Right renal pelvis (tissue), 4 donors: ENCODE results near the gene LAMC1. TPM values are rescaled to one million over a fixed set of nuclear protein-coding genes. Genes with fewer than 3 reads are reported as not detected.

ENCODE experiments used
- DNase-seq, 4 donors: peaks; one replicate each; pipeline ENCODE4 v3.0.0-alpha.2; 2013; ENCODE audit warnings: low read depth in 4 of 4, low spot score in 3 of 4, missing footprints in 1 of 4
- polyA plus RNA-seq, 4 donors: library from polyadenylated mRNA; unstranded; fragments of 120-200 nt; gene quantifications; one replicate each; pipeline ENCODE4 v1.2.1, GENCODE V29; 2013; ENCODE audit not compliant: insufficient read length in 4 of 4

Gene LAMC1
- polyA plus RNA-seq, 4 donors, result 269 to 303 (median 287) TPM

DNA sequence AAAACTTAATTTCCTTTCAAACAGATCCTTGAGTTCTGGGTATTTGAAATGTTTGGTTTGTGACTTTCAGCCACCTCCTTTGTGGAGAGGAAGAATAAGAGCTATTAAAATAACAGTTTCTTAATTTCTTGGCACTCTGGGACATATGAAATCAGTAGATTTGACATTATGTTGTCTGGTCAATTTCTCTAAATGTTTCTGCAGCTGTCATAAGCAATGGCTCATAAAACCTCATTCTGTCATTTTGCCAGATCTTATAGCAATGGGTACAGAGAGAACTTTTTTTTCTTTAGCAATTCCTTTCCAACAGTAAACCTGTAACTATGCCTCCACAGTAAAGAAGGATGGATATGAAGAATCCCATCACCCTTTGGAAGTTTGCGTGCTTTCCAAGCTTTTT, 52.6 kb downstream of the LAMC1 start:
- no peak for DNase-seq

DNA sequence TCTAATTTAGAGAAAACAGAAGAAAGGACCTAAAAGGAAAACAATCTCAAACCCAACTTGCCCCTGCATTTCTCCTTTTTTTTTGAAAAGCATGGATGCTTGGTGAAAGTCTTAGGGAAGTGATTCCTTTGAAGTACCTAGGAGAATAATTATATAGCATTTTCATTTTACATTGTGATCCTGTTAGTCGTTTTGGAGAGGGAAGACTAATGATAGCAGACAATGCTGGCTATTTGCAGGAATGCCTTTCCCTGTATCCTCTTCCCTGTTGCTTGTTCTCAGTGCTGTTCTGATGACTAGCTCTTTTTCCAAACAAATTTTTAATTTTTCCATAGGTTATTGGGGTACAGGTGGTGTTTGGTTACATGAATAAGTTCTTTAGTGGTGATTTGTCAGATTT, 53.9 kb downstream of the LAMC1 start:
- no peak for DNase-seq

DNA sequence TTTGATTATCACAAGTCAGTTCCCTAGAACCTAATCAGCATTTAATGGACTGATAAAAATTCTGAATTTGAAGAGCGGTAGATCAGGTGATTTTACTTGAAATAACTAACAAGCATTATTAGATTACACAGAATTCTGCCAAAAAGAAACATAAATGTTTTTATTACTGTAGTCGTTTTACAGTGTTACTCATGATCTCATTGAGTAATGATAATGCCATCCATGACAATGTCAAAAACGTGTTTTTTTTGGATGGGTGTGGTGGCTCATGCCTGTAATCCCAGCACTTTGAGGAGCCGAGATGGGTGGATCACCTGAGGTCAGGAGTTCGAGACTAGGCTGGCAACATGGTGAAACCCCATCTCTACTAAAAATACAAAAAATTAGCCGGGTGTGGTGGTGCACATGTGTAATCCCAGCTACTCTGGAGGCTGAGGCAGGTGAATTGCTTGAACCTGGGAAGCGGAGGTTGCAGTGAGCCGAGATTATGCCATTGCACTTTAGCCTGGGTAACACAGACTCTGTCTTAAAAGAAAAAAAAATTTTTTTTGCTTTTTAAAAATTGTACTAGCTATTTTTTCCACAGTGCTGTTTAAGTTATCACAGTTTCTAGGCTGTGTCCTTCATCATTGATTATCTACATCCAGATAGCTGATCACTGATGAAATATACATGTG, 56.6 kb downstream of the LAMC1 start:
- DNase-seq, result no peak

DNA sequence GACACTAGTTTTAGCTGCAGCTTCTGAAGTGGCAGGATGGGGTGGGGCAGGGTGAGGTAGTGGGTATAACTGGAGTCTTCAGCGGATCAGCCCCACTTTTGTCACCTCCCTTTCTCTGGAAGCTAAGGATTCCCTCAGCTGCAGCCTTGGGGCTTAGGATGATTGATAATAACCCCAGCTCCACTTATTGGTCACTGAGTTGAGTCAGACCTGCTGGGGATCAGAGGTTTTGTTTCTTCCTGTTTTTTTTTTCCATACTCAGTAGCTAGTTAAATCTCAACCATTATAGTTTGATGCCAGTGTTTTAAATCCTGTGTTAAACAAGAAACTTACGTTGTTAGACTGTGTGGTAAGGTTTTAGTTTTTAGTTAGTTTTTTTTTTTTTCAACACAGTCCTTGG, 57.2 kb downstream of the LAMC1 start:
- DNase-seq, result no peak

DNA sequence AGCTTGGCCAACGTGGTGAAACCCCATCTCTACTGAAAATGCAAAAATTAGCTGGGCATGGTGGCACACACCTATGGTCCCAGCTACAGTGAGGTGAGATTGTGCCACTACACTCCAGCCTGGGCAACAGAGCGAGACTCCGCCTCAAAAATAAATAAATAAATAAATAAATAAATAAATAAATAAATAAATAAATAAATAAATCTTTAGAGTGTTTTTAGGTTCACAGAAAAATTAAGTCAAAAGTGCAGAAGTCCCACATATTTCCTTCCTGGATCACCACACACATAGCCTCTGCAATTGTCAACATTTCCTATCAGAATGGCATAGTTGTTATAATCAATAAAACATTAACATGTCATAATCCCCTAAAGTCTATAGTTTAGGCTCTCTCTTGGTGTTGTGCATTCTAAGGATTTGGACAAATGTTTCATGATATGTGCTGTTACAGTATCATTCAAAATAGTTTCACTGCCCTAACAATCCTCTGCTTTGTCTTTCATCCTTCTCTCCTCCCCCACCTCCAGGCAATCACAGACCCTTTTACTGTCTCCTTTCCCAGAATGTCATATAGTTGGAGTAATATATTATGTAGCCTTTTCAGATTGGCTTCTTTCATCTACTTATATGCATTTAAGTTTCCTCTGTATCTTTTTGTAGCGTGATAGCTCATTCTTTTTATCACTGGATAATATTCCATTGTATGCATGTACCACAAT, 58.3 kb downstream of the LAMC1 start:
- no peak for DNase-seq

DNA sequence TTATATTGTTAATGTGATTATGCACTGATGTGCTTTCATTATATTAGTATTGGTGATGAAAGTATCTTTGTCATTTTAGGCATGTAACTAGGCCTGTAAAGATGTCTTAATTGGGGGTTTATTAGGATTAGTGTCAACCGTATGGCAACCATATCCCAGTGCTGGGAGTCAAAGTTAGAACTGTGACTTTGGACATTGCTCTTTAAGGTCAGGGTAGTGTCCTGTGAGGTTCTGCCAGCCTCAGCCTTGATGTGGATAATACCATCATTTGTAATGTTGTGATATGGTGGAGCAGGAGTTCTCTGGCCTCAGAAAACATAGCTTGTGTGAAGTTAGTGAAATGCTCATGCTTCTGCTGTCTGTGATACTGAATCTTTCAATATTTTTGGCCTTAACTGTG, 59.4 kb downstream of the LAMC1 start:
- DNase-seq, result no peak

DNA sequence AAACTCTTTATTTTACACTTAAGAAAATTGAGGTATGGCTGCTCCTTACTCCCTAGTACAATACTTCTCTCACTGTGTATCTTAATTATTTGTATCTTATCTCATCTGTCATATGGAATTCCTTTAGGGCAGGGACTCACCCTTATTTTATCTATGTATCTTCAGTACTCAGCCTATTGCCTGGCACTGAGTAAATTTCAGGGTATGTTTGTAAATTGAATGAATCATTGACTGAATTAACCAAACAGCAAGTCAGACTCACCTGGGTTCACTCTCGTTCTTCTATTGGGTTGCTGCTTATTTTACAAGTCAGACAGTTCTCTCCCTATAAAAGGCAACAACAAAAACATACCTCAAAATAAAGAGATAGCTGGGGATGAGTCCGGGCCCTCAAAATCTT, 63.8 kb downstream of the LAMC1 start:
- DNase-seq, result no peak

DNA sequence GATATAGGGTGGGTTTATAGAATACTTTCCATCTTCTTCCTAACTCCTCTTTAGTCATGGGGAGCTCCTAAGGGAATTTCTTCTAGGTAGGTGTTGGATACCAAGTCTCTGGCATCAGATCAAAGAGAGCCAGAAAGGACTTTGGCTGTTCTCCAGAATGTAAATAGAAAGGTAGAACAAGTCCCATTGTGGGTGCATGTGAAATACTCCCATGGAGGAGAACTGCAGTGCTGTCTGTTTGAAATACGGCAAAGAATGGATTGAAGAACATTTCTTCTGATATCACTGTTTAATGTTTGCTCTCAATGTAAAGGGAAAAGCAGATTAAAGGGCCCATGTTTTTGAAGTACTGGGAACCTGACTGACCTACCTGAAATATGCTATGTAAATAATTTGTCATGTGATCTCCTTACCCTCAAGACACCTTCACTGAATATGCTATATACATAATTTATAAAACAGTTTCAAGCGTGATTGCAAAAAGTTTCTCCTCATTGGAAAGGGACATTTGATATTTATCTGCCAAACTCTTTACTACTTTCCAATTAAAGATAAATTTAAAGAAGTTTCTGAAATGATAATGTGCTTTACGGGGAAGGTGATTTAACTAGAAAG, 65.9 kb downstream of the LAMC1 start:
- DNase-seq, result no peak

DNA sequence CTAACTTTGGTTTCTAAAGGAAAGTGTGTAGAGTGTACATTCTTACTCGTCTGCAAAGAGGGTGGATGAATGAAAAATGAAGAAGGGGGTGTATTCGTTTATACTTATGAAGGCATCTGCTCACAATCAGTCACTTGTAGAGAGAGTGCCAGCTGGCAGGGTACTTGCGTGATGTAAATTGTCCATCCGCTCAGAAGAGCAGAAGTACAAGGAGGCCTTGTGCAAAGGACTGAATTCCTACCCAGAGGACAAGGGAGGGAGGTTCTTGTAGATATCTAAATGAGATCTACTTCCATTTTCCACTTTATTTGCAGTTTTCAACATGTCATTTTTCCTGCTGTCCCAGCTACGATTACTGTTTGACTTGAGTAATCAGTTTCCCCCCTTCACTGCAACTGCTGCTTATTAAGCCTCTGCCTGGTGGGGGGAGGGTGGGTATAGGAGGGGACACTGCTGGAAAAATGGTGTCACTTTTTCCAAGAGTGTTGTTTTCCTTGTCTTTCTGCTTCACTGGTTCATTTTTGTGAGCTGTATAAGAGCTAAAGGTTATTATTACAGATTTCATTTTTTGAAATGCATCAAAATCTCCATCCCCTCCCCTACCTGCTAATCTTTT, 67.3 kb downstream of the LAMC1 start:
- no peak for DNase-seq

DNA sequence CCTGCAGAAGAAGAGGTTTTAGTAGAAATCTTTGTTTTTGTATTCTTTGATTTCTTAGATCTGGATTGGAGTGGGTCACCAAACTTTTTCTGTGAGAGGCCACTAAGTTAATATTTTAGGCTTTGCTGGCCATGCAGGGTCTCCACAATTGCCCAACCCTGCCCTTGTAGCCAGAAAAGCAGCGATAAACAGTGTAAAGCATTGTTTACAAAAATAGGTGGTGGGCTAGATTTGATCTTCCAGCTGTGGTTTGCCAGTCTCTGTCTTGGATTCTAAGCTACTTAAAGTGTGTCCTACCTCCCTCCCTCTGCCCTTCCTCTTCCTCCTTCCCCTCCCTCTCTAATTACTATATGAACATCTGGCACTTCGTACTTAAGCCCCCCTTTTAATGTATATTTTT, 68.0 kb downstream of the LAMC1 start:
- DNase-seq, result no peak

DNA sequence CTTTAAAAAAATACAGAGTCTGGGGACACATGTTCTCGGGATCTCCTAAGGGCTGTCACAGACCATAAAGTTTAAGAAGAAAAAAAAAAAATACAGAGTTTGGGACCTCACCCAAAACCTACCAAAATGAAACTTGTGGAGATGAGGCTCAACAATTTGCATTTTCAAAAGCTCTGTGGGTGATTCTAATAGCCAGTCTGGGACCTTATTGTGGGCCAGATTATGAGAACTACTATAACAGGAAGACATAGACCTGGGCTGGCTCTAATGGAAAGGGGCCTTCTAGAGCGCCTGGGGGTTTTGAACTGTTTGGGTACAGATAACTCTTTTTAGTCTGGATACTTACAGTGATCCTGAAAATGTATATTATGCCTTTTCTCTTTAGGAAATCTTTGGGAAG, 69.1 kb downstream of the LAMC1 start:
- DNase-seq, result no peak

DNA sequence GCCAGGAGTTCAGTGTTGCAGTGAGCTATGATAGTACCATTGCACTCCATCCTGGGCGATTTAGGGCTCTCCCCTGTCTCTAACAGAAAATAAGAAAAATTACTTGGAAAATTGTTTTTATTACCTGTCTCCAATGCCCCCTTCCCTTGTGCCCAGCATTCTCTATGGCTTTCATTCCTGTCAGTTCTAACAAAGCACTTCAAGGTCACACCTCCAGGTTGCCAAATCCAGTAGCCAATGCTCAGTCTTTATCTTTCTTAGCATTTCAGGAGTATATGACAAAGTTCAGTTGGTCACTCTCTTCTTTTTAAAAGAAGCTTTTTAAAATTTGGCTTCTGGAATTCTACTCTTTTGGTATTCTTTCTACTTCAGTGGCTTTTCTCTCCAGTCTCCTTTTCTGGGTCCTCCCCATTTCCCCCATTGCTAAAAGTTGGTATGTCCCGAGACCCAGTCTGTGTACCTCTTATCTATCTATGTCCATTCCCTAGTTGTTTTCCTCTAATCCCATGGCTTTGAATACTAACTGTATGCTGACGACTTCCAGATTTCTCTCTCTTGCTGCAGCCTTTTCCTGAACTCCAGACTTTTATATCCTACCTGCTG, 69.9 kb downstream of the LAMC1 start:
- DNase-seq, result no peak

DNA sequence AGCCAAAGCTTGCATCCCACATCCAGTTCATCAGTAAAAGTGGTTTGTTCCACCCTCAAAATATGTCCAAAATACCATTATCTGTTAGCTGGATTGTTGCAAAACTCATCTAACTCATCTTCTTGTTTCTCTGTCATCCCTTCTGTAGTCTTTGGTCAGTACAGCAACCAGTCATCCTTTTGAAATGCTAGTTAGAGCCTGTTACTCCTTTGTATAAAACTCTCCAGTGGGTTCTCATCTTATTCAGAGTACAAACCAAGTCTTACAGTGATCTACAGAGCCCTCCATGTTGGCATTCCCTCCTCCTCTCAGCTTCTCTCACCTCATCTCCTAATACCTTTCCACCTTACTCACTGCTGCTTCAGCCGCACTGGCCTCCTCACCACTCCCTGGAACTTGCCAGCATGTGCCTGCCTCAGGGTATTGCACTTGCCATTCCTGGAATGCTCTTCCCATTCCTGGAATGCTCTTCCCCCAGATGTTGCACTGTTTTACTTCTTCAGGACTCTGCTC, 70.6 kb downstream of the LAMC1 start:
- no peak for DNase-seq

DNA sequence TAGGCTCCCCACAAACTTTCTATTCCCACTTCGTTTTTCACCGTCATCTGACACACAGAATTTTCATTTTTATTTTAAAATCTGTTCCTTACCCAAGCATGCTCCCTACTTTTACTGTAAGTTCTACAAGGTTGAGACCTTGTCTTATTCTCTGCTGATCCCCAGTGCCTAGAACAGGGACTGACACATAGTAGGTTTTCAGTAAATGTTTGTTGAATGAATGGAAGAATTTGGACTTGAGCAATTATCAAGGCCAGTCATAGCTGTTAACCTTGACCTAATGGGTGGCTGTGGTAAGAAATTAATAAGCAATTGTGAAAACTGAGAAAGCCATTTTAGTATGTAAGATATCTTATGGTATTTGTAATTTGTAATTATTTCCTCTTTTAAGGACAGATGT, 71.1 kb downstream of the LAMC1 start:
- no peak for DNase-seq

DNA sequence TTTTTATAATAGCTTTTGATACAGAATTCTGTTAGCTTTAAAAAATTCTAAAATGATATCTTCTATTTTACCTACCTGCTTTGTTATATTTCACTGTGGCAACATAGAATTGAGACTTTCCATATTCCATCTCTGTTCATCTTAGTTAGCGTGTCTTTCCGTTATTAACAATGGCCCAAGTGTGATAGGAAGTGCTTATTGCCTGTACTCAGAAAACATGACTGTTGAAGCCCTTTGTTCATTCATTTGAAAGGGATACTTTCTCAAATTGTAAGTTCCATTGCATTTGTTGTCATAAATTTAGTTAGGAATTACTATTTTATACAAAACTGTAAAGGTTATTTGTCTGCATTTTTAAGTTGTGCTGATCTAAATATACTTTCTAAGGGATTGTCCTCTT, 73.1 kb downstream of the LAMC1 start:
- DNase-seq, result no peak

DNA sequence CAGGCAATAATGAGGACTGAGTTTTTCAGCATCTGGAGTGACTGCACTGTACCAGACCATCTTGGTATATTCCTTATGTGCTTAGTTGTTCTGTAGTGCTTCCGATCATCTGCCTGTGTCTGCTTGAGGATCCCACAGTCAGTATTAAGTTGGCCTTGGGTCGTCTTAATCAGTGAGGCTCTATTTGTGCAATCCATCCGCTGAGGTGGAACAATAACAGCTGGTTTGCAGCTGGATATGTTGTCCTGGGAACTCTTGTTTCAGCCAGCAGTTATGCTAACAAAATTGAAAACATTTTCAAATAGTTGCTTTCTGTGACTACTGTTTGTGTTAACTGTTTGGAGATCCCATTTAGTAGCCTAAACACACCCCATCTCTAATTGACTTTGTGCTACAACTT, 73.7 kb downstream of the LAMC1 start:
- peak in 2 of 4 donors; percentile 42 to 46 for DNase-seq

DNA sequence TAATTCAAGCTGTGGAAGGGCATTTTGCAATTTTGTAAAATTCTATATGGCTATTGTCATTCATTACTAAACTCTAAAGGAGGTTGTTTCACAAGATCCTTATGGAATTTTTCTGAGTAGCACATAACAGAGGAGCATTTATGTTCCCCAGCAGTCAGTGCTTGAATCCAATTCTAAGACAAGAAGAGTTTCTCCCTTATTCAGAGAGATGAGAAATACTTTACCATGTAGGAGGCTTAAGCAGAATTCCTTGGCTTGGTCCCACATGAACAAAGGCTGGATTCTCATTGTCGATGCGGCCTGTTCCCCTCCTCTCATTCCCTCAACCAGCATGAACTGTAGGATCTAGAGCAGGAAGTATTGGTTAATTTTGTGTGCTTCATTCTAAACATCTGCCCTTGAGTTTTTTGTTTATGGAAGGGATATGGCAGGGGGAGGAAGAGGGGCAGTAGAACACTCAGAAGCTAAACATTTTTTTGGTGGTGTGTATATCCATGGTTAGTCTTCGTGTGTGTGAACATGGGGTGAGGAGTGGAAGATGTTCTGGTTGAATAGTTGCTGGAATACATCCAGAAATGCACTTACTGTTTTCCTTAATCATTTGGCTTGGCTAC, 74.3 kb downstream of the LAMC1 start:
- DNase-seq, result no peak

DNA sequence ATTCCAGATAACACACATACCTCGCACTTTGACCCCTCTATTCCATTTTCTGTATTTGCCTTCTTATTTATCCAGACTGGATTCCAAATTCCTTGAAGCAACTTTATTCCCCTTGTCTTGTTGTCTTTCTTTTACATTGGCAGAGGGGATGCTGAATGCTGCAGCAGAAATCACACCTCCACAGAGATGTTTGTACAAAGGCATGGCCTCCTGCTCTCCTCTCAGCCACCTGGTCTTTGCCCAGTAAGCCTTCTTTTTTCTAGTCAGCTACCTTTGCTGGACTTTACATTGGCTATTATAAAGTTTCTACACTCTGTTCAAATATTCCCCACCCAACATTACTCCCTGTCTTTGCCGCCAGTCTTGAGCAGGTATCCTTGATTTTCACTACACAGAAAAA, 75.1 kb downstream of the LAMC1 start:
- no peak for DNase-seq

DNA sequence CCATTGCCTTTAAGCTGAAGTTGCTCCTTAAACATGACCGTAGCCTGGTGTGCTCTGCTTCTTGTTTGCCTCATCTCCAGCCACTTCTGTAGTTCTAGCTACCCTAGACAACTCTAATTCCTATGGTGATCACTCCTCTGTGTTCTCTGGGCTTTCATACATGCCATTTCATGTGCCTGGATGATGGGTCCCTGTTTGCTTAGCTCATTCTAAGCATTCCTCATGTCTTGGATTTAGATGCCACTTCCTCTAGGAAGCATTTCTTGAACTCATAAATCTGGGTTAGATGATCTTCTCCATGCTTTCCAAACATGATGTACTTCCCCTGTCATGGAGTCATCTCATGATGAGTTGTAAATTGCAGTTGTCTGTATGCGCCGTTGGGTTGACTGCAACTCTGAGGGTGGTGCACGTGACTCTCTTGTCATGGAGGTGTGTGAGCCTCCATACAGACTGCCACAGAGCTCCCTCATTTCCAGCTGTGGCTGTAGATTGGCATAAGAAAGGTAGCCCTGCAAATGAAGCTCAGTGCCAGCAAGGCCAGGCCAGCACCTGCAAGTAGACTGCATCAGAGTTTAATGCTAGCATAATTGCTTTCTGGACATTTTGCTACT, 77.2 kb downstream of the LAMC1 start:
- no peak for DNase-seq

DNA sequence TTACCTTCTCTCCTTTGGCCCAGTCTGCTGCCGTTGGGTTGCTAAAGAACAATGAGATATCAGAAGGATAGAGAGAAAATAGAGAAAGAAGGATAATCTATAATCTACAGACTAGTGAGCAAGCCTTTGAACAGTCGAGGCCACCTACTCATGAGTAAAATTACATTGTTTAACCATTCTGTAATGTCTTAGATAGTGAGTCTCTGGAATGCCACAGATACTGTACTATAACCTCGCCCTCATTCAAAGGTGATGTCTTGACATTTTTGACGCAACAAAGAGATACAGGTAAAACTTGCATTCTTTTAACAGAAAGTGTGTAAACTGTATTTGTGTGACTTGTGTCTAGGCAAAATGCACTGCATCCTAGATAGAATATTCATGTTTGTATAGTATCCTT, 77.9 kb downstream of the LAMC1 start:
- no peak for DNase-seq
